Measurements from ENCODE around the gene WDR74. TPM values are rescaled to one million over a fixed set of nuclear protein-coding genes. Genes with fewer than 3 reads are reported as not detected.

WDR74 gene
- total and polyA plus RNA-seq, 9 of the 15 experiments (the other 6 are each of a cell fraction or from before 2014, with no cell fraction given) = 32.7 to 210 (median 114) TPM

DNA sequence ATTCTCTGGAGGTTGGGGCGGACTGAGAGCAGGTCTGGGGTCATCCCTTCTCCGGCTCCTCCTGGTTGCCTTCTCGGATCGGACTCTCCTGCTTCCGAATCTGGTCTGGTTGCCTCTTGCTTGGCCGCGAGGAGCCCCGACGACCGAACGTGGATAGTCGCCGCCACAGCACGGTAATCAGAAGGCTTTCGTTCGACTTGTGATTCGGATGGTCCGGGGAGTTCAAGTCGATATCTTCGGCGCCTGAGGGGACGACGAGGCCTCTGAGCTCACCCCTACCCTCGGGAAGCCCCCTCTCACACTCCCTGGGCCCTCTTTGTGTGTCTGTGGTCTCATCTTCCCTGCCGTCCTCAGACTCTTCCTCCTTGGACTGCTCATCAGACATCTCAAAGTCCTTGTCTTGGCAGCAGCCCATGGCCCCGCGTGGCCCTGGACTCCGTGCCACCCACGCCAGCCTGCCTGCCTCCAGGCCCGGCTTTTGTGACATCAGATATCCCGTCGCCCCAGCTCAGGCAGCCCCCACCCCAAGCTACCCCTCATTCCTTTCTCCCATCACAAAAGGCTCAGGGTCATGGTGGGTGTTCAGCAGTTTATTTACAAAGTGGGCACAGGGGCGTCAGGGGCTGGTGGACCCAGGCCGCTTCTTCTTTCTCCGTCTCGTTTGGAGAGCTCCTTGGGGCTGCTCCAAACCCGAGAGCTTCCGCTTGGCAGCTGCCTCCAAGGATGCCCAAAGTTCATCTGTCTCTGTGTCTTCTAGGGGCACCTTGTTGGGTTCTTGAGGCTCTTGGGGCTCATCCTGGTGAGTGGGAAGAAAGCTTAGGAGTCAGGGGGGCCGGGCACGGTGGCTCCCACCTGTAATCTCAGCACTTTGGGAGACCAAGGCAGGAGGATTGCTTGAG lies 6.8 kb downstream of the WDR74 start, which contains the start of gene TEX54 (continued):
- TF ChIP-seq CCNT2 (IDR thresholded peaks at IDR 0.05; ENCODE audit: borderline replicate concordance, extremely low read depth, insufficient read length, low read depth, low read length) = no peak
- no peak for TF ChIP-seq WHSC1 (IDR thresholded peaks at IDR 0.05; ENCODE audit: low read length)
- TF ChIP-seq, protein P1, sequence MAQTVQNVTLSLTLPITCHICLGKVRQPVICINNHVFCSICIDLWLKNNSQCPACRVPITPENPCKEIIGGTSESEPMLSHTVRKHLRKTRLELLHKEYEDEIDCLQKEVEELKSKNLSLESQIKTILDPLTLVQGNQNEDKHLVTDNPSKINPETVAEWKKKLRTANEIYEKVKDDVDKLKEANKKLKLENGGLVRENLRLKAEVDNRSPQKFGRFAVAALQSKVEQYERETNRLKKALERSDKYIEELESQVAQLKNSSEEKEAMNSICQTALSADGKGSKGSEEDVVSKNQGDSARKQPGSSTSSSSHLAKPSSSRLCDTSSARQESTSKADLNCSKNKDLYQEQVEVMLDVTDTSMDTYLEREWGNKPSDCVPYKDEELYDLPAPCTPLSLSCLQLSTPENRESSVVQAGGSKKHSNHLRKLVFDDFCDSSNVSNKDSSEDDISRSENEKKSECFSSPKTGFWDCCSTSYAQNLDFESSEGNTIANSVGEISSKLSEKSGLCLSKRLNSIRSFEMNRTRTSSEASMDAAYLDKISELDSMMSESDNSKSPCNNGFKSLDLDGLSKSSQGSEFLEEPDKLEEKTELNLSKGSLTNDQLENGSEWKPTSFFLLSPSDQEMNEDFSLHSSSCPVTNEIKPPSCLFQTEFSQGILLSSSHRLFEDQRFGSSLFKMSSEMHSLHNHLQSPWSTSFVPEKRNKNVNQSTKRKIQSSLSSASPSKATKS (CRISPR knock-in tag; IDR thresholded peaks at IDR 0.05) = no peak
- no peak for TF ChIP-seq UBTF (IDR thresholded peaks at IDR 0.05; ENCODE audit: borderline replicate concordance in 1 of 2, low read depth in 2 of 2, low read length in 2 of 2)
- no peak for TF ChIP-seq BRD4 (IDR thresholded peaks at IDR 0.05)
- TF ChIP-seq SRSF7 (optimal IDR thresholded peaks at IDR 0.05; ENCODE audit: low read depth, low read length) = no peak
- no peak for TF ChIP-seq ZFP1 (CRISPR knock-in tag; IDR thresholded peaks at IDR 0.05)
- 0 out of 2 replicates have a peak, but pooled peaks have one; percentile 3 for TF ChIP-seq TCF3 (CRISPR knock-in tag; IDR thresholded peaks at IDR 0.05)
- no peak for TF ChIP-seq HIVEP1 (CRISPR knock-in tag; IDR thresholded peaks at IDR 0.05)
- no peak for TF ChIP-seq GATA2 (CRISPR knock-in tag; IDR thresholded peaks at IDR 0.05)
- TF ChIP-seq FUS (optimal IDR thresholded peaks at IDR 0.05; ENCODE audit: low read depth, low read length) = no peak
- no peak for TF ChIP-seq ZNF586 (CRISPR knock-in tag; conservative IDR thresholded peaks at IDR 0.05)
- TF ChIP-seq SUPT5H (IDR thresholded peaks at IDR 0.05) = peak; percentile 12; the same call in 1 of the 2 replicates
- no peak for TF ChIP-seq PHF20 (IDR thresholded peaks at IDR 0.05; ENCODE audit: partially characterized antibody)
- TF ChIP-seq ZBED1 (IDR thresholded peaks at IDR 0.05) = no peak
- no peak for TF ChIP-seq NFIX (CRISPR knock-in tag; IDR thresholded peaks at IDR 0.05; ENCODE audit: low read depth)
- TF ChIP-seq ZNF124 (CRISPR knock-in tag; IDR thresholded peaks at IDR 0.05) = no peak
- no peak for TF ChIP-seq ARID1B (IDR thresholded peaks at IDR 0.05)
- no peak for TF ChIP-seq SMARCE1 (IDR thresholded peaks at IDR 0.05)
- TF ChIP-seq NFIC (IDR thresholded peaks at IDR 0.05) = peak; percentile 30; the same call in 1 of the 2 replicates
- TF ChIP-seq HEY1 (CRISPR knock-in tag; IDR thresholded peaks at IDR 0.05; ENCODE audit: borderline replicate concordance) = no peak
- TF ChIP-seq ZNF518B (CRISPR knock-in tag; IDR thresholded peaks at IDR 0.05) = no peak

Data from K562 (cell line).